OCI-LY7 (cell line): ENCODE measurements around the gene DMD. TPM values are rescaled to one million over a fixed set of nuclear protein-coding genes. Genes with fewer than 3 reads are reported as not detected.
"Not testable (repeated sequence)": the region's sequence is repeated elsewhere in the genome, so short reads cannot be mapped to it uniquely, and the experiment has no call there.

Experiments
- BruUV-seq: library from RNA; stranded (reverse); fragments of 400-500 nt; replicated peaks from 2 replicates; lab custom pipeline; 2021; lab: Mats Ljungman, UMichigan
- CTCF ChIA-PET: fragments of 300-600 bp; sonication (Branson Sonifier 250); formaldehyde crosslinking; loops from one replicate; lab custom pipeline; 2022; ENCODE audit warnings: antibody characterized with exemption; ENCODE audit not compliant: unreplicated experiment; lab: Charles Lee
- POLR2A ChIA-PET: fragments of 300-600 bp; sonication (Branson Sonifier 250); formaldehyde crosslinking; loops from one replicate; lab custom pipeline; 2022; ENCODE audit warnings: antibody characterized with exemption; lab: Charles Lee
- DNase-seq: peaks from one replicate; pipeline ENCODE4 v3.0.0-alpha.2; 2015; ENCODE audit warnings: low spot score
- H2AFZ ChIP-seq: fragments of 200-600 bp; sonication (generic), shearing (Covaris generic); 2 replicates; pipeline ENCODE4 v1.6.1; 2014; ENCODE audit warnings: mild to moderate bottlenecking, antibody characterized with exemption, low read length, moderate library complexity
- H3K27ac ChIP-seq: fragments of 200-600 bp; sonication (generic); 2 replicates; pipeline ENCODE4 v1.5.1; 2014; ENCODE audit warnings: mixed run types, low read depth, mild to moderate bottlenecking, moderate library complexity, low read length, inconsistent platforms; ENCODE audit not compliant: poor library complexity, severe bottlenecking
- H3K36me3 ChIP-seq: fragments of 200-600 bp; sonication (generic); 2 replicates; pipeline ENCODE4 v1.6.1; 2014; ENCODE audit warnings: mild to moderate bottlenecking, antibody characterized with exemption, low read length, moderate library complexity, mixed read lengths; ENCODE audit not compliant: insufficient read depth
- H3K4me1 ChIP-seq: fragments of 200-600 bp; sonication (generic); 2 replicates; pipeline ENCODE4 v1.5.1; 2014; ENCODE audit warnings: mild to moderate bottlenecking, low read length; ENCODE audit not compliant: insufficient read depth, poor library complexity, severe bottlenecking
- H3K4me2 ChIP-seq: fragments of 200-600 bp; sonication (generic); 2 replicates; pipeline ENCODE4 v1.6.1; 2014; ENCODE audit warnings: mild to moderate bottlenecking, low read length
- H3K4me3 ChIP-seq: fragments of 200-600 bp; sonication (generic); 2 replicates; pipeline ENCODE4 v1.5.1; 2014; ENCODE audit warnings: mild to moderate bottlenecking, low read depth, low read length; ENCODE audit not compliant: poor library complexity, severe bottlenecking
- H3K79me2 ChIP-seq: fragments of 200-600 bp; sonication (generic); 2 replicates; pipeline ENCODE4 v1.6.1; 2016; ENCODE audit warnings: low read depth, mild to moderate bottlenecking, low read length, moderate library complexity, mixed read lengths; ENCODE audit not compliant: insufficient read depth
- H3K9me2 ChIP-seq: fragments of 200-600 bp; sonication (generic); 2 replicates; pipeline ENCODE4 v1.6.1; 2016; ENCODE audit warnings: mild to moderate bottlenecking, low read length, mixed read lengths; ENCODE audit not compliant: insufficient read depth
- H3K9me3 ChIP-seq: fragments of 200-600 bp; sonication (generic); 2 replicates; pipeline ENCODE4 v1.6.1; 2014; ENCODE audit warnings: mild to moderate bottlenecking, mixed run types, low read length, mixed read lengths
- H4K20me1 ChIP-seq: fragments of 200-600 bp; sonication (generic); 2 replicates; pipeline ENCODE4 v1.6.1; 2014; ENCODE audit warnings: mild to moderate bottlenecking, antibody characterized with exemption, low read length, moderate library complexity, mixed read lengths; ENCODE audit not compliant: insufficient read depth
- EZH2phosphoT487 ChIP-seq: fragments of 200-600 bp; sonication (generic); IDR thresholded peaks from 2 replicates; pipeline ENCODE4 v1.6.1; 2018; ENCODE audit warnings: low read depth, borderline replicate concordance, mild to moderate bottlenecking, mixed run types, antibody characterized with exemption, low read length, moderate library complexity, mixed read lengths
- intact Hi-C: fragments of 100-400 bp; cut with micrococcal nuclease; formaldehyde crosslinking; loops from one replicate; pipeline ENCODE4 v1.10.0; 2022; ENCODE audit not compliant: unreplicated experiment
- total RNA-seq, 2 experiments: library from RNA; depleted of rRNA in 1 of 2; stranded (reverse); fragments of >200 nt in 1 of 2; shearing (Covaris generic) in 1 of 2; gene quantifications; 2 replicates each; pipeline ENCODE4 v1.2.3, GENCODE V29; 2014 to 2022
- TF ChIP-seq, protein P1 (sequence below): fragments of 200-600 bp; sonication (generic); conservative IDR thresholded peaks from 2 replicates; pipeline ENCODE4 v1.5.1; 2014; ENCODE audit warnings: mild to moderate bottlenecking, antibody characterized with exemption, low read length, moderate library complexity, mixed read lengths

Gene DMD
- total RNA-seq, 2 experiments from 2014 or later = 20.5 to 61.4 TPM

DNA sequence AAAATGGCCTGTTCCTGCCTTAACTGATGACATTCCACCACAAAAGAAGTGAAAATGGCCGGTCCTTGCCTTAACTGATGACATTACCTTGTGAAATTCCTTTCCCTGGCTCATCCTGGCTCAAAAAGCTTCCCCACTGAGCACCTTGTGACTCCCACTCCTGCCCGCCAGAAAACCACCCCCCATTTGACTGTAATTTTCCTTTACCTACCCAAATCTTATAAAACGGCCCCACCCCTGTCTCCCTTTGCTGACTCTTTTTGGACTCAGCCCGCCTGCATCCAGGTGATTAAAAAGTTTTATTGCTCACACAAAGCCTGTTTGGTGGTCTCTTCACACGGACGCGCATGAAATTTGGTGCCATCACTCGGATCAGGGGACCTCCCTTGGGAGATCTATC is 1833.5 kb downstream of the DMD start:
- BruUV-seq, intact Hi-C loops, H3K79me2 ChIP-seq, H3K36me3 ChIP-seq, POLR2A ChIA-PET, H3K9me3 ChIP-seq, H3K4me3 ChIP-seq, CTCF ChIA-PET, H3K4me1 ChIP-seq, H4K20me1 ChIP-seq, DNase-seq, H3K27ac ChIP-seq, H3K9me2 ChIP-seq, H2AFZ ChIP-seq, H3K4me2 ChIP-seq: not testable (repeated sequence)

DNA sequence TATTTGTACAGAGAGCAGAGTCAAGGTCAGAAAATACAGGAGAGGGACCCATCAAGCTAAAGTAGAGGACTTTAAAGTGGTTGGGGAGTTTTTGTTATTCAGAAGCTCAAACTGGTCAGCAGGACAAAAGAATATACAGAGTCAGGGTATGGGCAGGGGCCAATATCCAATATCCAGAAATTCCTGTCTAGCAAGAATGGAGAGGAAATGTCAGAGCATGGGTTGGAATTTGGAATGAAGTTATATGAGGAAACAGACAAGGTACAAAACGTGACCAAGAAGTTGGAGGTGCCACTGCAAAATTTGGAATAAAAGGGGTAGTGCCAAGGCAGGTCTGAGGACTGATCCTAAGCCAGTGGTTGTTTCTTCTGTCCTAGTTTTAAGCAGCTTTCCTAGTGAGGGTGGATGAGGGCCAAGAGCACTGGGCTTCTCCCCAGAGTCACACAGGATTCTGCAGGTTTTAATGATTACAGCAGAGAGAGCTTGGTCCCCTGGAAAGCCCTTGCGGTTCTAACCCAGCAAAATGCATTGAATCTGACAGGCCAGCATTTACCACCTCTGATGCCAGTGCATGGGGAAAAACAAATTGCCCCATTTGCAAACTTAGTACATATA is 1834.8 kb downstream of the DMD start:
- H3K4me1 ChIP-seq = no peaks in the 10 kb centered on the region
- no peaks in the 10 kb centered on the region for H3K9me2 ChIP-seq
- no peak for DNase-seq
- H3K4me2 ChIP-seq = no peak overlapping the region
- no peak overlapping the region for H3K4me3 ChIP-seq
- no peak overlapping the region for H3K27ac ChIP-seq
- ChIA-PET CTCF (no interaction called here), POLR2A (no interaction called here)
- no peak overlapping the region for H2AFZ ChIP-seq
- H4K20me1 ChIP-seq = no peaks in the 10 kb centered on the region
- TF ChIP-seq EZH2phosphoT487 = no peak
- TF ChIP-seq, protein P1, sequence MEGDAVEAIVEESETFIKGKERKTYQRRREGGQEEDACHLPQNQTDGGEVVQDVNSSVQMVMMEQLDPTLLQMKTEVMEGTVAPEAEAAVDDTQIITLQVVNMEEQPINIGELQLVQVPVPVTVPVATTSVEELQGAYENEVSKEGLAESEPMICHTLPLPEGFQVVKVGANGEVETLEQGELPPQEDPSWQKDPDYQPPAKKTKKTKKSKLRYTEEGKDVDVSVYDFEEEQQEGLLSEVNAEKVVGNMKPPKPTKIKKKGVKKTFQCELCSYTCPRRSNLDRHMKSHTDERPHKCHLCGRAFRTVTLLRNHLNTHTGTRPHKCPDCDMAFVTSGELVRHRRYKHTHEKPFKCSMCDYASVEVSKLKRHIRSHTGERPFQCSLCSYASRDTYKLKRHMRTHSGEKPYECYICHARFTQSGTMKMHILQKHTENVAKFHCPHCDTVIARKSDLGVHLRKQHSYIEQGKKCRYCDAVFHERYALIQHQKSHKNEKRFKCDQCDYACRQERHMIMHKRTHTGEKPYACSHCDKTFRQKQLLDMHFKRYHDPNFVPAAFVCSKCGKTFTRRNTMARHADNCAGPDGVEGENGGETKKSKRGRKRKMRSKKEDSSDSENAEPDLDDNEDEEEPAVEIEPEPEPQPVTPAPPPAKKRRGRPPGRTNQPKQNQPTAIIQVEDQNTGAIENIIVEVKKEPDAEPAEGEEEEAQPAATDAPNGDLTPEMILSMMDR = no peak
- H3K79me2 ChIP-seq = no peaks in the 10 kb centered on the region
- no peaks in the 10 kb centered on the region for H3K36me3 ChIP-seq
- no TSS peak for BruUV-seq
- intact Hi-C loops = no loop called here
- no peaks in the 10 kb centered on the region for H3K9me3 ChIP-seq

DNA sequence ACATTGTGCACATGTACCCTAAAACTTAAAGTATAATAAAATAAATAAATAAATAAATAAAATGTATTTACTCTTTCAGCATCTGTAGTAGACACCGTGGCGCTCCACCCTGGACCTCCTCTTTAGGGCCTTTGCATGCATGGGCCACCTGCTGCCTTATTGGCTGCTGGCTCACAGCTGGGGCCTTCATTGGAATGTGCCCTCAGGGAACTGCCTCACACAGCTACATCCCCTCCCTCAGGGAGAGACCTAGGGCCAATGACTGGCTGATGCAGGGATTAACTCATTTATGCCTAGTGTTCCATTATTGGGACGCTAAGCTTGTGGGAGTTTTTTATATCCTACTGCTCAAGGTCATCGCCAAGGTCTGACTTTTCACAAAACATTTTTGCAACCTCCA is 1836.6 kb downstream of the DMD start:
- TF ChIP-seq, protein P1 = no peak
- TF ChIP-seq EZH2phosphoT487 = no peak
- POLR2A ChIA-PET = no interaction called here

More for the DNA sequence above, 1836.6 kb downstream of the DMD start:
- no peak for DNase-seq
- no peaks in the 10 kb centered on the region for H3K36me3 ChIP-seq
- H3K79me2 ChIP-seq = no peaks in the 10 kb centered on the region
- no peak overlapping the region for H3K4me3 ChIP-seq
- no TSS peak for BruUV-seq
- H3K27ac ChIP-seq = no peak overlapping the region
- no peaks in the 10 kb centered on the region for H3K9me2 ChIP-seq
- no peak overlapping the region for H3K4me2 ChIP-seq
- H3K4me1 ChIP-seq = no peaks in the 10 kb centered on the region
- H4K20me1 ChIP-seq = no peaks in the 10 kb centered on the region
- CTCF ChIA-PET = no interaction called here
- no peaks in the 10 kb centered on the region for H3K9me3 ChIP-seq
- H2AFZ ChIP-seq = no peak overlapping the region
- intact Hi-C loops = no loop called here
